Suprapubic skin (tissue), 4 donors: Measurements from ENCODE around the gene SECTM1. TPM values are rescaled to one million over a fixed set of nuclear protein-coding genes. Genes with fewer than 3 reads are reported as not detected.

Experiments
- DNase-seq, 2 donors: peaks; one replicate each; pipeline ENCODE4 v3.0.0-alpha.2; 2019; ENCODE audit warnings: low spot score in 2 of 2
- H3K27ac ChIP-seq: fragments of 200-600 bp; sonication (generic); one replicate; pipeline ENCODE4 v1.5.1; 2019
- H3K27me3 ChIP-seq: fragments of 200-600 bp; sonication (generic); one replicate; pipeline ENCODE4 v1.5.1; 2019
- H3K36me3 ChIP-seq: fragments of 200-600 bp; sonication (generic); one replicate; pipeline ENCODE4 v1.5.1; 2019
- H3K4me1 ChIP-seq: fragments of 200-600 bp; sonication (generic); one replicate; pipeline ENCODE4 v1.5.1; 2019
- H3K4me3 ChIP-seq: fragments of 200-600 bp; sonication (generic); one replicate; pipeline ENCODE4 v1.5.1; 2019; ENCODE audit warnings: mild to moderate bottlenecking
- H3K9me3 ChIP-seq: fragments of 200-600 bp; sonication (generic); one replicate; pipeline ENCODE4 v1.5.1; 2019
- CTCF ChIP-seq, 2 donors: fragments of 200-600 bp in 1 of 2; fragments of 450-650 bp in 1 of 2; sonication (generic) in 1 of 2; IDR thresholded peaks; one replicate each; pipeline ENCODE4 v1.5.1; 2016 to 2019; ENCODE audit warnings: antibody characterized with exemption in 2 of 2, mild to moderate bottlenecking in 1 of 2, moderate library complexity in 1 of 2
- EP300 ChIP-seq: sonication (generic); formaldehyde crosslinking; IDR thresholded peaks from one replicate; pipeline ENCODE4 v1.6.1; 2017; ENCODE audit warnings: antibody characterized with exemption
- POLR2A ChIP-seq, 2 donors: fragments of 450-650 bp; IDR thresholded peaks; one replicate each; pipeline ENCODE4 v1.6.1; 2017; ENCODE audit warnings: antibody characterized with exemption in 2 of 2, mild to moderate bottlenecking in 2 of 2, moderate library complexity in 2 of 2
- POLR2AphosphoS5 ChIP-seq, 3 donors: sonication (generic); formaldehyde crosslinking; IDR thresholded peaks; one replicate each; pipeline ENCODE4 v1.6.1; 2017; ENCODE audit warnings: antibody characterized with exemption in 3 of 3
- WGBS: methylation state at CpG from one replicate; pipeline ENCODE4 v1.1.5; 2018; 5-methylcytosine and 5-hydroxymethylcytosine counted together
- total RNA-seq, 4 donors: library from RNA; depleted of rRNA; stranded (reverse); fragments of >200 nt; gene quantifications; one replicate each; pipeline ENCODE4 v1.1.0, GENCODE V29; 2016

Gene SECTM1
- total RNA-seq, 4 donors from 2014 or later: 9.5 to 37.8 (median 16.6) TPM

- no peak overlapping the region for H3K4me3 ChIP-seq
- WGBS: 84% methylated on average over 25 of the region's 27 CpGs
- H3K9me3 ChIP-seq: no peaks in the 10 kb centered on the region
- H3K4me1 ChIP-seq: peaks cover 3% of the 10 kb centered on the region
- H3K36me3 ChIP-seq: no peaks in the 10 kb centered on the region
- H3K27me3 ChIP-seq: peaks cover 43% of the 10 kb centered on the region
- no peak overlapping the region for H3K27ac ChIP-seq
- TF ChIP-seq POLR2AphosphoS5 (IDR thresholded peaks at IDR 0.05) (no peak), CTCF (IDR thresholded peaks at IDR 0.05) (no peak), POLR2A (IDR thresholded peaks at IDR 0.05) (no peak), EP300 (no peak)
- DNase-seq: no peak
Measured at GRCh38 chr17:82309656-82310570, 23.7 kb downstream of the SECTM1 start.

- no peaks in the 10 kb centered on the region for H3K9me3 ChIP-seq
- no peak for DNase-seq
- H3K36me3 ChIP-seq: no peaks in the 10 kb centered on the region
- peaks cover 13% of the 10 kb centered on the region for H3K4me1 ChIP-seq
- peaks cover 18% of the 10 kb centered on the region for H3K27me3 ChIP-seq
- TF ChIP-seq POLR2A (IDR thresholded peaks at IDR 0.05) (no peak), CTCF (IDR thresholded peaks at IDR 0.05) (no peak), EP300 (no peak), POLR2AphosphoS5 (IDR thresholded peaks at IDR 0.05) (no peak)
- H3K4me3 ChIP-seq: no peak overlapping the region
- no peak overlapping the region for H3K27ac ChIP-seq
- 73% methylated on average over 20 of the region's 20 CpGs for WGBS
Measured at GRCh38 chr17:82305727-82306300, 27.8 kb downstream of the SECTM1 start.

- Histone ChIP-seq H3K4me3 (no peak overlapping the region), H3K27ac (no peak overlapping the region), H3K9me3 (no peaks in the 10 kb centered on the region), H3K36me3 (no peaks in the 10 kb centered on the region), H3K27me3 (peaks cover 10% of the 10 kb centered on the region), H3K4me1 (peaks cover 20% of the 10 kb centered on the region)
- WGBS: 91% methylated on average over 13 of the region's 23 CpGs
- TF ChIP-seq POLR2A (IDR thresholded peaks at IDR 0.05) (no peak), EP300 (no peak), CTCF (IDR thresholded peaks at IDR 0.05) (no peak), POLR2AphosphoS5 (IDR thresholded peaks at IDR 0.05) (no peak)
- no peak for DNase-seq
Measured at GRCh38 chr17:82304826-82305726, 28.5 kb downstream of the SECTM1 start.

- peaks cover 1% of the 10 kb centered on the region for H3K27me3 ChIP-seq
- H3K36me3 ChIP-seq: no peaks in the 10 kb centered on the region
- H3K9me3 ChIP-seq: no peaks in the 10 kb centered on the region
- WGBS: 82% methylated on average over 13 of the region's 26 CpGs
- DNase-seq: no peak
- no peak overlapping the region for H3K27ac ChIP-seq
- H3K4me1 ChIP-seq: peaks cover 20% of the 10 kb centered on the region
- no peak for TF ChIP-seq POLR2A (IDR thresholded peaks at IDR 0.05)
- no peak for TF ChIP-seq POLR2AphosphoS5 (IDR thresholded peaks at IDR 0.05)
- no peak for TF ChIP-seq EP300
- TF ChIP-seq CTCF (IDR thresholded peaks at IDR 0.05): no peak
- H3K4me3 ChIP-seq: no peak overlapping the region
Measured at GRCh38 chr17:82303944-82304808, 29.4 kb downstream of the SECTM1 start.
